Stimulated activated CD8-positive, alpha-beta memory T cell treated with anti-CD3 and anti-CD28 coated beads, Interleukin-12 subunit alpha, Interleukin-12 subunit beta, amount 100 ng/mL, for 24 hours (primary cell): ENCODE measurements around the gene ANKS4B.
"Not testable (repeated sequence)": the region's sequence is repeated elsewhere in the genome, so short reads cannot be mapped to it uniquely, and the experiment has no call there.

Source experiments
- DNase-seq: peaks from one replicate; pipeline ENCODE4 v3.0.0-alpha.2; 2020; ENCODE audit errors: extremely low read depth

ANKS4B gene

GRCh38 chr16:21262779-21263639 lies 29.5 kb downstream of the ANKS4B start:
- DNase-seq, result no peak

GRCh38 chr16:21263640-21264570 lies 30.4 kb downstream of the ANKS4B start:
- DNase-seq, result no peak

GRCh38 chr16:21264571-21265036 lies 31.1 kb downstream of the ANKS4B start:
- no peak for DNase-seq

GRCh38 chr16:21265104-21265837 lies 31.8 kb downstream of the ANKS4B start:
- no peak for DNase-seq

- DNase-seq, result no peak
These were observed 33.8 kb downstream of the ANKS4B start for GRCh38 chr16:21267298-21267697.

- no peak for DNase-seq
These were observed 34.7 kb downstream of the ANKS4B start for GRCh38 chr16:21268236-21268635.

- no peak for DNase-seq
These were observed 38.8 kb downstream of the ANKS4B start for GRCh38 chr16:21272253-21272652.

GRCh38 chr16:21272763-21273162 lies 39.3 kb downstream of the ANKS4B start:
- not testable (repeated sequence) for DNase-seq

- no peak for DNase-seq
These were observed 40.8 kb downstream of the ANKS4B start for GRCh38 chr16:21274172-21274726.

- no peak for DNase-seq
These were observed 42.0 kb downstream of the ANKS4B start for GRCh38 chr16:21275529-21275928.

- DNase-seq, result no peak
These were observed 42.6 kb downstream of the ANKS4B start for GRCh38 chr16:21276090-21276489.

GRCh38 chr16:21277045-21277926 lies 43.8 kb downstream of the ANKS4B start:
- no peak for DNase-seq

- no peak for DNase-seq
These were observed 44.6 kb downstream of the ANKS4B start, which contains the start of gene CRYM for GRCh38 chr16:21277927-21278706. CRYM (minus strand) TSS chr16:21278290; CDS start chr16:21278251, 39 bp downstream.

GRCh38 chr16:21279501-21279900 lies 46.0 kb downstream of the ANKS4B start:
- no peak for DNase-seq

GRCh38 chr16:21281698-21282389 lies 48.3 kb downstream of the ANKS4B start:
- no peak for DNase-seq

- DNase-seq, result no peak
These were observed 50.2 kb downstream of the ANKS4B start for GRCh38 chr16:21283521-21284289.

- no peak for DNase-seq
These were observed 50.9 kb downstream of the ANKS4B start for GRCh38 chr16:21284414-21284813.

- DNase-seq, result no peak
These were observed 51.8 kb downstream of the ANKS4B start for GRCh38 chr16:21285314-21285713.
